GM12872 (cell line): ENCODE data around the gene TNFRSF25.

Experiments
- TF ChIP-seq, protein P1 (sequence below): IDR thresholded peaks from 3 replicates; pipeline ENCODE4 v1.5.1; 2011; ENCODE audit warnings: low read depth, mild to moderate bottlenecking, low read length, moderate library complexity; ENCODE audit not compliant: insufficient read depth

Gene TNFRSF25, protein sequence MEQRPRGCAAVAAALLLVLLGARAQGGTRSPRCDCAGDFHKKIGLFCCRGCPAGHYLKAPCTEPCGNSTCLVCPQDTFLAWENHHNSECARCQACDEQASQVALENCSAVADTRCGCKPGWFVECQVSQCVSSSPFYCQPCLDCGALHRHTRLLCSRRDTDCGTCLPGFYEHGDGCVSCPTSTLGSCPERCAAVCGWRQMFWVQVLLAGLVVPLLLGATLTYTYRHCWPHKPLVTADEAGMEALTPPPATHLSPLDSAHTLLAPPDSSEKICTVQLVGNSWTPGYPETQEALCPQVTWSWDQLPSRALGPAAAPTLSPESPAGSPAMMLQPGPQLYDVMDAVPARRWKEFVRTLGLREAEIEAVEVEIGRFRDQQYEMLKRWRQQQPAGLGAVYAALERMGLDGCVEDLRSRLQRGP

DNA sequence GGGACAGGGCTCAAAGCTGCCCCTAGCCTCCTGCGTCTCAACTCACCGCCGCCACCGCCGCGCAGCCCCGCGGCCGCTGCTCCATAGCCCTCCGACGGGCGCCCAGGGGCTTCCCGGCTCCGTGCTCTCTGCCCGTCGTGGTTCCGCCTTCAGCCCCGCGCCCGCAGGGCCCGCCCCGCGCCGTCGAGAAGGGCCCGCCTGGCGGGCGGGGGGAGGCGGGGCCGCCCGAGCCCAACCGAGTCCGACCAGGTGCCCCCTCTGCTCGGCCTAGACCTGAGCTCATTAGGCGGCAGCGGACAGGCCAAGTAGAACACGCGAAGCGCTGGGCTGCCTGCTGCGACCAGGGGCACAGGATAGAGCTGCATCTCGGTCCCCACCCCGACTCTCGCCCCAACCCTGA, at the start of gene TNFRSF25:
TNFRSF25 (minus strand) TSS at position 151 of the 400 bp plus-strand sequence; CDS start at position 85, 66 bp downstream.
- TF ChIP-seq, protein P1, sequence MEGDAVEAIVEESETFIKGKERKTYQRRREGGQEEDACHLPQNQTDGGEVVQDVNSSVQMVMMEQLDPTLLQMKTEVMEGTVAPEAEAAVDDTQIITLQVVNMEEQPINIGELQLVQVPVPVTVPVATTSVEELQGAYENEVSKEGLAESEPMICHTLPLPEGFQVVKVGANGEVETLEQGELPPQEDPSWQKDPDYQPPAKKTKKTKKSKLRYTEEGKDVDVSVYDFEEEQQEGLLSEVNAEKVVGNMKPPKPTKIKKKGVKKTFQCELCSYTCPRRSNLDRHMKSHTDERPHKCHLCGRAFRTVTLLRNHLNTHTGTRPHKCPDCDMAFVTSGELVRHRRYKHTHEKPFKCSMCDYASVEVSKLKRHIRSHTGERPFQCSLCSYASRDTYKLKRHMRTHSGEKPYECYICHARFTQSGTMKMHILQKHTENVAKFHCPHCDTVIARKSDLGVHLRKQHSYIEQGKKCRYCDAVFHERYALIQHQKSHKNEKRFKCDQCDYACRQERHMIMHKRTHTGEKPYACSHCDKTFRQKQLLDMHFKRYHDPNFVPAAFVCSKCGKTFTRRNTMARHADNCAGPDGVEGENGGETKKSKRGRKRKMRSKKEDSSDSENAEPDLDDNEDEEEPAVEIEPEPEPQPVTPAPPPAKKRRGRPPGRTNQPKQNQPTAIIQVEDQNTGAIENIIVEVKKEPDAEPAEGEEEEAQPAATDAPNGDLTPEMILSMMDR = no peak

DNA sequence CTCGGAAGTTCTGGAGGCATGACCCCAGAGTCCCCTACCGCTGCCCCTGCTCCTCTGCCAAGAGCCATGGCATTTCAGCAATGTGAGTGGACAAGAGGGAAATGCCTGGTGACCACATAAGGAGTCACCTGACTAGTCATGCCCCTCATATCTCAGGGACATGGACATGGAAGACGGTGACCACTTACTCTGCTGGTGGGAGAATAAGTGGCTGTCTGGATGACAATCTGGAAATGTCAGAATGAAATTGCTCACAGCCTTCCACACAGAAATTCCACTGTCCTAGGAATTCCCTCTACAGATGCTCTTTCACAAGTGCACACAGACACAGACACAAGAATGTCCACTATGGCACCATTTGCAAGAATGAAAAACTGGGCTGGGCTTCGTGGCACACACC, 49.8 kb upstream of the TNFRSF25 start:
- TF ChIP-seq, protein P1 = no peak

DNA sequence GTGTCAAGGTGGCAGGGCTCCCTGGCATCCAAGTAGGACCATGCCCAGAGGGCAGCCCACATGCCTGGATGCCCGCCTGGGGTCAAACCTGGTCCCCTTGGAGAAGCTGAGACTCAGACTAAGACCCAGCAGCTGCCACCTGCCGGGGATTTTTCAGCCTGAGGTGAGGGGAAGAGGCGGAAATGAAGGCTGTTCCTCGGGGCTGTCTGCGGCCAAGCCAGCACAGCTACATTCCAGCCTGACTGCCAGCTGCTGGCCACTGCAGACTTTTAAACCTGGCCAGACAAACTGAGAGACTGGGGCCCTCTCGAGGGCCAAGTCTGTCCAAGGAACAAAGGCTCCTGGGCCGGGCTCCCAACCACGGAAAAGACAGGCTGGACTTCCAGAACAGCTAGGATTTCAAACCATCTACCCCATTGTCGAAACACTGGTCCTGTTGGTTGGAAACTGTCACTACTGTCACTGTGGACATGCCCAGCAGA, 47.4 kb upstream of the TNFRSF25 start:
- TF ChIP-seq, protein P1 = no peak

DNA sequence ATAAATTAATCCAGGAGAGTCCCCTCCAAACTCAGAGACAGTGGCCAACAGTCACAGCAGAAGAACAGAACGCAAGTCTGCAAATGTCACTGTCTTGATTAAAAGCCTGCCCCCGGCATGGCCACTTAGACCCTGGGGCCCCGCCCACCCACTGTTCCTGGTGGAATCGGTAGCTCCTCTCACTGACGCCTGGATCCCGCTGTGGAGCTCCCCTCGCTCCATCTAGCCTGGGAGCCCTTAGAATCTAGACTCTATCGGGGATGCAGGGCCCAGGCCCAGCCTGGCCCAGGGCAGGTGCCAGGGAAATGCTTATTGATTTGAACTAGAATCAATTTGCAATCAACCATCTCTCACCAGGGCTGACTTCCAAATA, 46.9 kb upstream of the TNFRSF25 start:
- TF ChIP-seq, protein P1 = no peak

DNA sequence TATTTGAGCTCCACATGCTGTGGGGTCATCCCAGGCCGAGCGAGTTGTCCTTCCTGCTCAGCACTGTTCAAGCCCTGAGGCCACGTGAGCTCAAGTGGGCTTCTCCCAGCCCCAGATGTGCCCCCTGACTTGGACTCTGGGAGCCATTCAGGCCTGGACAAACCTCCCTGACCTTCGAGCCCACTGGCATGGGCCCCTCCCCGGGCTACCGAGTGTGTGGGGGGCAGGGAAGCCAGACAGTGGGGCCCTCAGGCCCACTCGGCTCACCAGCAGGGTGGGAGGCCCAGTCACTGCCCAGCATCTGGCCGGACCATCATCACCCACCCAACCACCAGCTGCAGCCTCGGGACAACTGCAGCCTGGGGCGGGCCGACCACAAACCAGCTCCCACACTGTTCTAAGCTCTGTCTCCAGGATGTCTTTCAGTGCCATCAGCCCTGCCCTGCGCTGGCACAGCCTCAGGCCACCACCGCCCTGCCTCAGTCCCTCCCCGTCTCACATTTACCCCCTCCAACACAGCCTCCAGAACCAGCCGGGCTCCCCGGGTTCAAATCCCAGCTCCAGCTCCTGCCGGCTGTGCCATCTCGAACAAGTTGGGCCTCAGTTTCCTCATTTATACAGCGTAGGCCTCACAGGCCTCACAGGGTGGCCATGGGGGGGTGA, 46.4 kb upstream of the TNFRSF25 start:
- TF ChIP-seq, protein P1 = no peak

DNA sequence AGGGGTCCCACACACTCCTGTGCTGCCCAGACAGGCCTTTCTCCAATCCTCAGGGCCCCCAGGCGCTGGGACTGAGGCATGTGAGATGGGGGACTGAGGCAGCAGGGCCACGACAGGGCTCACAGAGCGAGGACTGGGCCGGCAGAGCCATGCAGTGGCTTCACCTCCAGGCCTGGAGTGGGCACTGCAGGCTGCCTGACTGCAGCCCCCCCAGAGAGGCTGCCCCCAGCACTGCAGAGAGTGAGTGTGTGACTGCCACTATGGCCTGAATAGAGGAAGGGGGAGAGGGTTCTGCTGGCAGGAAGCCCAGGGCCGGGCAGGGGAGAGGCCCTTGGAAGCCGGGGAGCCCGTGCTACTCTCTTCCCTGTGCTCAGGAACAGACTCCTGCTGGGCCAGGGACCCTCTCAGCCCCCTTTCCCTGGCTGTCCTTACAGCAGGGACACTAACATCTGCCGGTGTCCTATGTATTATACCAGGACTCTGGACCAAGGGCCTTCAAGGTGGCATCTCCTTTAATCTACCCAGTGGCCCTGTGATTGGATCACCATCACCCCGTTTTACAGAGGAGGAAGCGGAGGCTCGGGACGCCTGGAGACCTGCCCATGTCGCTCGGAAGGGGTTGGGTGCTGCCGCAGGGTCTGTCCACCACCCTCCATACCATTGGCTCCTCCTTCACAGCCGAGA, 45.7 kb upstream of the TNFRSF25 start:
- TF ChIP-seq, protein P1 = no peak

DNA sequence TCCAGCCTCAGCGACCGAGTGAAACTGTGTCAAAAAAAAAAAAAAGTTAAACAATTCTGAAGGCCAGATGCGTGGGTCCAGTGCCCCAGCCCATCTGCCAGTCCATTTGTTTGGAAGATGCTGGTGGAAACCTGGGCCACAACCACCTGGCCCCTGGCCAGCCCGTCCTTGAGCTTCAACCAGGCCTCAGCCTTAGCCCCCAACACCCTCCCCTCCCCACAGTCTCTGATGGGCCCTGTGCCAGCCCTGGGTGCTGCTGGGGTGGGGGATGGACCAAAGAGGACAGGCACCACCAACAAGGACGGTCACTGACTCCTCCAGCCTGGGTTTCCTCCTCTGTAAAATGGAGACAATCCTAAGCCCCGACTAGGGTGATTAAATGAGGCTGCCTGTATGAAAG, 45.1 kb upstream of the TNFRSF25 start:
- TF ChIP-seq, protein P1 = no peak
